Suppressor macrophage treated with lipopolysaccharide for 1 hour (primary cell): ENCODE results near the gene EFEMP2.
A peak's percentile ranks its signal among the peaks of the same experiment; 100 is the strongest.
"Not testable (repeated sequence)": the region's sequence is repeated elsewhere in the genome, so short reads cannot be mapped to it uniquely, and the experiment has no call there.

Experiments
- DNase-seq, 3 donors: peaks; one replicate each; pipeline ENCODE4 v3.0.0-alpha.2; 2020 to 2022

The EFEMP2 gene

GRCh38 chr11:65900125-65900898 lies 27.7 kb upstream of the EFEMP2 start, which contains the start of gene FOSL1:
FOSL1 (minus strand) TSS chr11:65900388; CDS start chr11:65900339, 49 bp downstream.
- peak; percentile 96 to 98 (median 97) for DNase-seq

- DNase-seq: peak; percentile 90 to 95 (median 91)
These were observed 26.9 kb upstream of the EFEMP2 start for GRCh38 chr11:65899356-65900124.

GRCh38 chr11:65898656-65899355 lies 26.2 kb upstream of the EFEMP2 start:
- no peak for DNase-seq

DNA sequence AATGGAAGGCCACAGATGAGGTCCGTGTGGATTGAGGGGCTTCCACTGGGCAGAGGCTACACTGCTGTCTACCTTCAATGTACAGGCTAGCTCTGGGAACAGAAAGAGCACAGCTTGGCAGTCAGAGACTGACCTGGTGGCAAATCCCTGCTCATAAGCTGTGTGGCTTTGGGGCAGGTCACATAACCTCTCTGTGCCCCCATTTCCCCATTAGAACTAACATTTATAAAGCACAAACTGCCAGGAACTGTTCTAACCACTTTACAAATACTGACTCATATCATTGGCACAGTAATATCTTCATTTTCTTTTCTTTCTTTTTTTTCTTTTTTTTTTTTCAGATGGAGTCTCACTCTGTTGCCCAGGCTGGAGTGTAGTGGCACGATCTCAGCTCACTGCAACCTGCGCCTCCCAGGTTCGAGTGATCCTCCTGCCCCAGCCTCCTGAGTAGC lies 24.4 kb upstream of the EFEMP2 start:
- DNase-seq: no peak

DNA sequence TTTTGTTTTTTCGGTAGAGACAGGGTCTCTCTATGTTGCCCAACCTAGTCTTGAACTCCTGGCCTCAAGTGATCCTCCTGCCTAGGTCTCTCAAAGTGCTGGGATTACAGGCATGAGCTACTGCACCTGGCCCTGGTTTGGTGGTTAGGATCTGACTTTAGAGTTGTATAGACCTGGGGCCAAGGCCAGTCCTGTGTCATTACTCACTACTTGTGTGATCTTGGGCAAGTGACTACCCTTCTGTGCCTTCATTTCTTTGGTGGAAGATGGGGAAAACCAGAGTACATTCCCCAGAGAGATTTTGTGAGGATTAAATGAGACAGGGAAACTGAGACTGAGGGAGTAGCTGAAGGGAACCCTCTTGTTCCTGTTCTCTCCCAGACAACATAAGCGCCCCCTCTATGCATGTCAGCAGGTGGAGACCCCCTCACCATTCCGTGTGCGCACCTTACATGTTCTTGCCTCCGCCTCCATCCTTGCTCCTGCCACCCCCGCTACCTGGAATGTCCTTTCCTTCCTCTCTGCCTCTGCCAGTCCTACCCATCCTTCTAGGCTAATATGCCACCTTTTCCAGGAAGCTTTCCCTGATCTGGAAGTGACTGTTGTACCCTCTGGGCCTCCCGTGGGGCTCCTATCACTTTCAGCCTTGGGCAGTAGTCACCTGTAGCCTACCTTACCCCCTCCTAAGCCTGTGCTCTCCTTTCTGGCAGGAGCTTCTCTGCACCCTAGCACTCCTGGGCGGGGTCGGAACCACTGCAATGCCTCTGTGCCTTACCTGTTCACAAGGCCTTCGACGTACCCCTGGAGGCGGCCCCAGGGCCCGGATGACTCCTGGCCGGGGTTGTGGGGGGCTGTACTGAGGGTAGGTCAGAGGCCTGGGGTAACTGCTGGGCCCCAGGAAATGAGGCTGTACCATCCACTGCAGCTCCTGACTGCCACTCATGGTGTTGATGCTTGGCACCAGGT lies 23.7 kb upstream of the EFEMP2 start:
- DNase-seq: peak; percentile 46 to 62 (median 53)

DNA sequence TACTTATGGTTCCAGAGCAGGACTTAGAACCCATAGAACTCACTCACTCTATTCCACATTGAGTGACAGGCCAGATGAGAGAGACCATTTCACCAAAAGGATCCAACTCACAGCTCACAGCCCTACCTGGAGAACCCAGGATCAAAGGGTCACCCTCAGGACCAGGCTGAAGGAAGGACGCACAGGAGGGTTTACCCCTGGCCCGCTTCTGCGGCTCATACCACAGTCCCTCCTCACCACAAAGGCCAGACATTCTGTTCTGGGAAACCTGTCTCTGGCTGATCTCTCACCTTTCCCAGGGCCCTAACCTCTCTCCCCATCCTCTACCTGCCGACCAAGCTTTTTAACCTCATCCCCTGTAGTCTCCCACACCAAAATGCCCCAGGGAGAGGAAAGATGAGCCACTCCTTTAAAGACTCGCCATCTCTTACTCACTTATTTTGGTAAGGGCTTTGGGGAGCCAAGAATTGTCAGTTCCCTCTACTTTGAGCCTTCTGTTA lies 22.9 kb upstream of the EFEMP2 start:
- no peak for DNase-seq

GRCh38 chr11:65894034-65894591 lies 21.5 kb upstream of the EFEMP2 start:
- peak in 2 of 3 donors; percentile 46 to 62 for DNase-seq

DNA sequence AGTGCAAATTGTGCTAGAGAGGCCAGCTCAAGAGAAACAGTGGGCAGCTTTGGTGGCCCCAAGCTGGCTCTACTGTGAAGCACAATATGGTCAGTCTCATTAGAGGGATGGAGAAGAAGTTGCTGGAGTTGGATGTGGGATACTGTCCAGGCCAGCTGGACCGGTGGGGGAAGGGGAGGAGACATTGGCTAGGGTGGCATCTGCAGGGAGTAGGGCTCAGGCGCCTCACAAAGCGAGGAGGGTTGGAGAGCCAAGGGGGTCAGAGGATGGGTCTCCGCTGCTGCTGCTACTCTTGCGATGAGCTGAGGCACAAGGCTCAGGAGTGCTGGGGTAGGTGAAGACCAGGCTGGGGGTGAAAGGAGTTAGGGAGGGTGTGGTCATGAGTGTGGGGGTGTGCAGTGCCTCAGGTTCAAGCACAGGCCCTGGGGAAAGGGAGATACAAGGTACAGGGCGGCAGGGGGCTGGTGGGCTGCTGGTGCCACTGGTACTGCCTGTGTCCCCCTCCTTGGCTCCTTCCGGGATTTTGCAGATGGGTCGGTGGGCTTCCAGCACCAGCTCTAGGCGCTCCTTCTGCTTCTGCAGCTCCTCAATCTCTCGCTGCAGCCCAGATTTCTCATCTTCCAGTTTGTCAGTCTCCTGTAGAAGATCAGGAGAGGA lies 20.2 kb upstream of the EFEMP2 start:
- DNase-seq: no peak

- DNase-seq: not testable (repeated sequence)
These were observed 19.5 kb upstream of the EFEMP2 start for GRCh38 chr11:65892137-65892540.

GRCh38 chr11:65891219-65892136 lies 18.9 kb upstream of the EFEMP2 start:
- peak in 1 of 3 donors; percentile 23 for DNase-seq

- peak; percentile 99 to 100 (median 99) for DNase-seq
These were observed 18.0 kb upstream of the EFEMP2 start, which contains the start of gene CCDC85B for GRCh38 chr11:65890324-65891218. CCDC85B (plus strand) TSS chr11:65890673; CDS start chr11:65890784, 111 bp downstream.

- DNase-seq: peak; percentile 96 to 99 (median 98)
These were observed 15.7 kb upstream of the EFEMP2 start, which contains the start of gene FIBP for GRCh38 chr11:65888163-65888814. FIBP (minus strand) TSS chr11:65888471; CDS start chr11:65888418, 53 bp downstream.

DNA sequence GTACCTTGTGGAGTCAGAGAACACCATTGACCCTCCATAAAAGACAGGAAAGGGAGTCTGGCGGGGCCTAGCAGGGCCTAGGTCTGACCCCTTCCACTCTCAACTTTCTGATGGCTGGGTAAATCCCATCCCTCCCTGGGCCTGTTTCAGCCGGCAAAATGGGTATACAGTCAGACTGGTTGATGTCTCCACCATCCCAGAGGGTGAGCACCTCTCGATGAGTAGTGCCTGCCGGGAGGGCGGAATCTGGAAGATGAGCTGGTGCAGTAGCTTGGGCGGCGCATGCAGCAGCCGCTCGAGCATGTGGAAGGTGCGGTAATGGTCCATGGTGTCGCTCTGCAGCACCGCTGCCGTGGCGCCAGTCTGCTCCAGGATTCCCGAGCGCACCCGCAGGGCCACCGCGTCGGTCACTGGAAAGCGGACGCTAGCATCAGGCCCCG lies 15.1 kb upstream of the EFEMP2 start:
- DNase-seq: no peak

GRCh38 chr11:65886826-65887722 lies 14.5 kb upstream of the EFEMP2 start:
- DNase-seq: no peak

DNA sequence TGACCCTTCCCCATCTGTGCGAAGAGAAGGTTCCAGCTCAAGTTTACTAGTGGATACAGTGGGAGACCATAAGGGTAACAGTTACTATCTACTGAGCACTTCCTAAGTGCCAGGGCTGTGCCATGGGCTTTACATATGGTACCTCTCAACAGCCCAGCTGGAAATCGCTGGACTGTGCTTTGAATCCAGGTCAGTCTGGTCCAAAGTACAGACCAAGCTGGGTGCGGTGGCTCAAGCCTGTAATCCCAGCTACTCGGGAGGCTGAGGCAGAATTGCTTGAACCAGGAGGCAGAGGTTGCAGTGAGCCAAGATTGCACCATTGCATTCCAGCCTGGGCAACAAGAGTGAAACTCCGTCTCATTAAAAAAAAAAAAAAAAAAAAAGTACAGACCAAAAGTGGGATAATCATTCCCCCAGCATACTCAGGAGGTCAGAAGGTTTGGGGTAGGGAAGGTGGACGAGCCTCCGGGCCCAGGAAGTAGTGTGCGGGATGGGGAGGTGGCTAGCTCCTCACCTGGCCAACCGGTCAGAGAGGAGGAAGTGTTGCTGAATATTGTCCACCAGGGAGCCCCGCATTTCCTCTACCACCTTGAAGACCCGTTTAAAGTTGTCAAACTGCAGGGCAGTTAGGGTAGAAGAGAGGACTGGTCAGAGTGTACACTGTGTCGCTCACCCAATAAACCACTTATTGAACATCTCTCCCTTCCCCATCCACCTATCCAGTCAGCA lies 13.4 kb upstream of the EFEMP2 start:
- no peak for DNase-seq

GRCh38 chr11:65885231-65885630 lies 12.6 kb upstream of the EFEMP2 start:
- DNase-seq: no peak
